NOMO-1 (cell line): ENCODE measurements around the gene MARCHF7.

ENCODE experiments used
- DNase-seq, 2 experiments: peaks; one replicate each; lab custom pipeline; 2025; ENCODE audit not compliant: unreplicated experiment in 2 of 2; lab: John Stamatoyannopoulos, UW

Gene MARCHF7

GRCh38 chr2:159758686-159759085, 46.4 kb downstream of the MARCHF7 start:
- DNase-seq, result no peak

GRCh38 chr2:159759577-159759976, 47.3 kb downstream of the MARCHF7 start:
- DNase-seq, result no peak

- no peak for DNase-seq
Observed at GRCh38 chr2:159760326-159760725, 48.0 kb downstream of the MARCHF7 start.

GRCh38 chr2:159762075-159762474, 49.8 kb downstream of the MARCHF7 start:
- DNase-seq, result no peak
